Measurements from ENCODE around the gene FHAD1. TPM values are rescaled to one million over a fixed set of nuclear protein-coding genes. Genes with fewer than 3 reads are reported as not detected.

The FHAD1 gene
- total and polyA plus RNA-seq, 9 of the 15 experiments (the other 6 are each of a cell fraction or from before 2014, with no cell fraction given) = 0.32 to 2.1 (median 1.5) TPM; not detected in 1

GRCh38 chr1:15417059-15417934 lies 170.3 kb downstream of the FHAD1 start (continued):
- TF ChIP-seq MCM2 (IDR thresholded peaks at IDR 0.05; ENCODE audit: low read depth) (no peak), RB1 (IDR thresholded peaks at IDR 0.05; ENCODE audit: low read depth) (no peak), DACH1 (IDR thresholded peaks at IDR 0.05; ENCODE audit: partially characterized antibody) (peak; percentile 23), SPI1 (IDR thresholded peaks at IDR 0.05; ENCODE audit: borderline replicate concordance, low read depth, low read length) (peak; percentile 95), ZNF41 (CRISPR knock-in tag; conservative IDR thresholded peaks at IDR 0.05) (0 out of 2 replicates have a peak, but pooled peaks have one; percentile 18), GABPB1 (CRISPR knock-in tag; IDR thresholded peaks at IDR 0.05) (peak; percentile 56), YBX1 (IDR thresholded peaks at IDR 0.05) (no peak), CCNT2 (IDR thresholded peaks at IDR 0.05; ENCODE audit: borderline replicate concordance, extremely low read depth, insufficient read length, low read depth, low read length) (peak; percentile 51), ZNF146 (CRISPR knock-in tag; IDR thresholded peaks at IDR 0.05; ENCODE audit: unreplicated experiment) (no peak), ETV6 (IDR thresholded peaks at IDR 0.05; ENCODE audit: borderline replicate concordance in 1 of 2, low read depth in 2 of 2, low read length in 1 of 2) (peak; percentile 46 to 67; a peak in 1 of 4 replicates), ETV6 (CRISPR knock-in tag; IDR thresholded peaks at IDR 0.05; ENCODE audit: borderline replicate concordance) (no peak), ATF6 (CRISPR knock-in tag; IDR thresholded peaks at IDR 0.05) (no peak), DPF2 (IDR thresholded peaks at IDR 0.05) (peak; percentile 91), ZBED1 (IDR thresholded peaks at IDR 0.05) (peak; percentile 27; the same call in 1 of the 2 replicates), STAT5A (IDR thresholded peaks at IDR 0.05; ENCODE audit: borderline replicate concordance, low read length) (no peak), ZNF23 (CRISPR knock-in tag; IDR thresholded peaks at IDR 0.05) (no peak), HDAC8 (tag; IDR thresholded peaks at IDR 0.05) (no peak)
- TF ChIP-seq, protein P1, sequence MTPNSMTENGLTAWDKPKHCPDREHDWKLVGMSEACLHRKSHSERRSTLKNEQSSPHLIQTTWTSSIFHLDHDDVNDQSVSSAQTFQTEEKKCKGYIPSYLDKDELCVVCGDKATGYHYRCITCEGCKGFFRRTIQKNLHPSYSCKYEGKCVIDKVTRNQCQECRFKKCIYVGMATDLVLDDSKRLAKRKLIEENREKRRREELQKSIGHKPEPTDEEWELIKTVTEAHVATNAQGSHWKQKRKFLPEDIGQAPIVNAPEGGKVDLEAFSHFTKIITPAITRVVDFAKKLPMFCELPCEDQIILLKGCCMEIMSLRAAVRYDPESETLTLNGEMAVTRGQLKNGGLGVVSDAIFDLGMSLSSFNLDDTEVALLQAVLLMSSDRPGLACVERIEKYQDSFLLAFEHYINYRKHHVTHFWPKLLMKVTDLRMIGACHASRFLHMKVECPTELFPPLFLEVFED (CRISPR knock-in tag; conservative IDR thresholded peaks at IDR 0.05) = no peak
- TF ChIP-seq, protein P2, sequence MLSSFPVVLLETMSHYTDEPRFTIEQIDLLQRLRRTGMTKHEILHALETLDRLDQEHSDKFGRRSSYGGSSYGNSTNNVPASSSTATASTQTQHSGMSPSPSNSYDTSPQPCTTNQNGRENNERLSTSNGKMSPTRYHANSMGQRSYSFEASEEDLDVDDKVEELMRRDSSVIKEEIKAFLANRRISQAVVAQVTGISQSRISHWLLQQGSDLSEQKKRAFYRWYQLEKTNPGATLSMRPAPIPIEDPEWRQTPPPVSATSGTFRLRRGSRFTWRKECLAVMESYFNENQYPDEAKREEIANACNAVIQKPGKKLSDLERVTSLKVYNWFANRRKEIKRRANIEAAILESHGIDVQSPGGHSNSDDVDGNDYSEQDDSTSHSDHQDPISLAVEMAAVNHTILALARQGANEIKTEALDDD (IDR thresholded peaks at IDR 0.05) = peak; percentile 88
- TF ChIP-seq, protein P3, sequence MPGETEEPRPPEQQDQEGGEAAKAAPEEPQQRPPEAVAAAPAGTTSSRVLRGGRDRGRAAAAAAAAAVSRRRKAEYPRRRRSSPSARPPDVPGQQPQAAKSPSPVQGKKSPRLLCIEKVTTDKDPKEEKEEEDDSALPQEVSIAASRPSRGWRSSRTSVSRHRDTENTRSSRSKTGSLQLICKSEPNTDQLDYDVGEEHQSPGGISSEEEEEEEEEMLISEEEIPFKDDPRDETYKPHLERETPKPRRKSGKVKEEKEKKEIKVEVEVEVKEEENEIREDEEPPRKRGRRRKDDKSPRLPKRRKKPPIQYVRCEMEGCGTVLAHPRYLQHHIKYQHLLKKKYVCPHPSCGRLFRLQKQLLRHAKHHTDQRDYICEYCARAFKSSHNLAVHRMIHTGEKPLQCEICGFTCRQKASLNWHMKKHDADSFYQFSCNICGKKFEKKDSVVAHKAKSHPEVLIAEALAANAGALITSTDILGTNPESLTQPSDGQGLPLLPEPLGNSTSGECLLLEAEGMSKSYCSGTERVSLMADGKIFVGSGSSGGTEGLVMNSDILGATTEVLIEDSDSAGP (CRISPR knock-in tag; IDR thresholded peaks at IDR 0.05) = no peak
- TF ChIP-seq, protein P4, sequence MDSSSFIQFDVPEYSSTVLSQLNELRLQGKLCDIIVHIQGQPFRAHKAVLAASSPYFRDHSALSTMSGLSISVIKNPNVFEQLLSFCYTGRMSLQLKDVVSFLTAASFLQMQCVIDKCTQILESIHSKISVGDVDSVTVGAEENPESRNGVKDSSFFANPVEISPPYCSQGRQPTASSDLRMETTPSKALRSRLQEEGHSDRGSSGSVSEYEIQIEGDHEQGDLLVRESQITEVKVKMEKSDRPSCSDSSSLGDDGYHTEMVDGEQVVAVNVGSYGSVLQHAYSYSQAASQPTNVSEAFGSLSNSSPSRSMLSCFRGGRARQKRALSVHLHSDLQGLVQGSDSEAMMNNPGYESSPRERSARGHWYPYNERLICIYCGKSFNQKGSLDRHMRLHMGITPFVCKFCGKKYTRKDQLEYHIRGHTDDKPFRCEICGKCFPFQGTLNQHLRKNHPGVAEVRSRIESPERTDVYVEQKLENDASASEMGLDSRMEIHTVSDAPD (CRISPR knock-in tag; IDR thresholded peaks at IDR 0.05) = no peak

Data from K562 (cell line).